GM12878 (cell line): ENCODE measurements around the gene ZNF496.

Source experiments
- SUZ12 ChIP-seq: fragments of 200-600 bp; sonication (generic); IDR thresholded peaks from one replicate; pipeline ENCODE4 v1.6.1; 2018; ENCODE audit warnings: antibody characterized with exemption, mild to moderate bottlenecking; ENCODE audit not compliant: unreplicated experiment
- ZBTB33 ChIP-seq: fragments of 450-650 bp; IDR thresholded peaks from 2 replicates; pipeline ENCODE4 v1.6.1; 2017; ENCODE audit warnings: mild to moderate bottlenecking

- TF ChIP-seq SUZ12 (no peak), ZBTB33 (no peak)
Observed at GRCh38 chr1:247328311-247328710, 3.4 kb downstream of the ZNF496 start.
